C4-2B (cell line): Measurements from ENCODE around the gene KIAA0753.

Experiments
- H3K27ac ChIP-seq: fragments of 450-650 bp; 2 replicates; pipeline ENCODE4 v1.5.1; 2017
- ZFX ChIP-seq: fragments of 450-650 bp; IDR thresholded peaks from 2 replicates; pipeline ENCODE4 v1.6.1; 2017
- TF ChIP-seq, protein P1 (sequence below): fragments of 450-650 bp; conservative IDR thresholded peaks from 2 replicates; pipeline ENCODE4 v1.5.1; 2017; ENCODE audit warnings: mild to moderate bottlenecking

Gene KIAA0753

DNA sequence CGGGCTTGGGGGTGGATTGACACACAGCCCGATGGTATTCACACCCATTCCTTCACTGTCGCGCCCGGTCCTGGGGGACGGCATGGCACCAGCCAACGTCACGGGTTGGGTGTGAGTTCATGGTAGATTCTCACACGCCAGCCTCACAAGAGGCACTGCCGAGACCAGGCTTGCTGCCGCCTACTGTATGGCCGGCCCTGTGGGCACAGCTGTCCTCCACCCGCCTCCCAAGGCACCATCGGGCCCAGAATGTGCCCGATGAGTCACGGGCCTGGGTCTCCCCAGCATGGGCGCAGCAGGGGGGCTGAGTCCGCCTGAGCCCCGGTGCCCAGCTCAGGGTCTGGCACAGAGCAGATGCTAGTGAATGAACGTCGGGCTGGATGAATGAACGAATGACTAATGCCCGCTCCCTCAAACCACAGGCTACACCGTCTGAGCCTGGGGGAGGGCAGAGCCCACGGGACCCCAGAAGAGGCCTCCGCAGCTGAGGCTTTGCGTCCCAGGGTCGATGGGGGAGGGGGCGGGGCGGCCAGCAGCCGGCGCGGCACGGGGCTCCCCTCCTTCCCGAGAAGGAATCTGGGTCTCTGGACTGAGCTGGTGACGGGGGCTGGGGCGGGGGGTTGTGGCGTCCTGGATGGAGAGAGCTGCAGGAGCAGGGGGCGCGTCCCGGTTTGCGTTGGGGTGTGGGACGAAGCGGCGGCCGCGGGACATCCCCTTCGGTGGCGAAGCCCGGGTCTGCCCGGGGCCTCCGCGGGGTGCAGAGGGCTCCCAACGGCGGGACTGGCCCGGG lies 85.0 kb downstream of the KIAA0753 start:
- H3K27ac ChIP-seq = peak overlapping the region; percentile 20; the same call in 1 of the 2 replicates
- no peak for TF ChIP-seq ZFX
- TF ChIP-seq, protein P1, sequence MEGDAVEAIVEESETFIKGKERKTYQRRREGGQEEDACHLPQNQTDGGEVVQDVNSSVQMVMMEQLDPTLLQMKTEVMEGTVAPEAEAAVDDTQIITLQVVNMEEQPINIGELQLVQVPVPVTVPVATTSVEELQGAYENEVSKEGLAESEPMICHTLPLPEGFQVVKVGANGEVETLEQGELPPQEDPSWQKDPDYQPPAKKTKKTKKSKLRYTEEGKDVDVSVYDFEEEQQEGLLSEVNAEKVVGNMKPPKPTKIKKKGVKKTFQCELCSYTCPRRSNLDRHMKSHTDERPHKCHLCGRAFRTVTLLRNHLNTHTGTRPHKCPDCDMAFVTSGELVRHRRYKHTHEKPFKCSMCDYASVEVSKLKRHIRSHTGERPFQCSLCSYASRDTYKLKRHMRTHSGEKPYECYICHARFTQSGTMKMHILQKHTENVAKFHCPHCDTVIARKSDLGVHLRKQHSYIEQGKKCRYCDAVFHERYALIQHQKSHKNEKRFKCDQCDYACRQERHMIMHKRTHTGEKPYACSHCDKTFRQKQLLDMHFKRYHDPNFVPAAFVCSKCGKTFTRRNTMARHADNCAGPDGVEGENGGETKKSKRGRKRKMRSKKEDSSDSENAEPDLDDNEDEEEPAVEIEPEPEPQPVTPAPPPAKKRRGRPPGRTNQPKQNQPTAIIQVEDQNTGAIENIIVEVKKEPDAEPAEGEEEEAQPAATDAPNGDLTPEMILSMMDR = no peak

DNA sequence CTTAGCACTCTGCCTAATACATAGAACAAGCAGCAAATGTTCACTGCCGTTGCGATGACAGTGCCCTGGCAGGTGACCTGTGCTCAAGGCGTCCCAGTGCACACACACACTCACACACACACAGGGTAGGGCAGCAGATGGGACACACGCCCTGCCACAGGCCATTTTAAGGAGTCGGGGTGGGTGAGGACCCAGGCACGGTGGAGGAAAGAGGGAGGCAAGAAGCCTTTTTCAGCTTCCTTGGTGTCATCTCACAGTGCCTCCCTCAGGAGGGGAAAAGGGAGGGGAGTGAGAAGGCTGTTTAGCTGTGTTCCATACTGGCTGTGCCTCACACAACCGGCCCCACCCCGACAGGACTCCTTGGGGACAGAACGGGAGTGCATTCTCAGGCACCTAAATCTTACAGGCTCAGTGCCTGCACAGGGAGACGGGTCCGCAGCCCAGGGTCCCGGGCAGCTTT lies 85.6 kb downstream of the KIAA0753 start:
- TF ChIP-seq, protein P1 = no peak
- TF ChIP-seq ZFX = no peak
- no peak overlapping the region for H3K27ac ChIP-seq

DNA sequence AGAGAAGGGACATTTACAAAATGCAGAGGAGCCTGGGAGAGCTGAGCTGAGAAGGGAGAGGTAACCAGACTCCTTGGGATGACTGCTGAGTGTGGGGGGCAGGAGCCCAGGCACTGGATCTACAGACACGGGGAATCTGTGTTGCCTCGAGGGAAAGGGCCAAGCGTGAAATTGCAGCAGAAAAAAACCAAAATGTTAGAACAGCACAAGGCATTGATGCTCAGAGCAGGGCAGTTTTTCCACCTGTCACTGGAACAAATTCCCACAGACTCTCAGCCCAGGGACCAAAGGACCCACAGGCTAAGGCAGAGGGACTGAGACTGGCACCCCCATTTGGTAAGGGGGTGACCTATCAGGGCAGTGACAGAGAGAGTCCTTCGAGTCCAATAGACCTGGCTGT lies 86.2 kb downstream of the KIAA0753 start:
- H3K27ac ChIP-seq = no peak overlapping the region
- TF ChIP-seq, protein P1 = no peak

DNA sequence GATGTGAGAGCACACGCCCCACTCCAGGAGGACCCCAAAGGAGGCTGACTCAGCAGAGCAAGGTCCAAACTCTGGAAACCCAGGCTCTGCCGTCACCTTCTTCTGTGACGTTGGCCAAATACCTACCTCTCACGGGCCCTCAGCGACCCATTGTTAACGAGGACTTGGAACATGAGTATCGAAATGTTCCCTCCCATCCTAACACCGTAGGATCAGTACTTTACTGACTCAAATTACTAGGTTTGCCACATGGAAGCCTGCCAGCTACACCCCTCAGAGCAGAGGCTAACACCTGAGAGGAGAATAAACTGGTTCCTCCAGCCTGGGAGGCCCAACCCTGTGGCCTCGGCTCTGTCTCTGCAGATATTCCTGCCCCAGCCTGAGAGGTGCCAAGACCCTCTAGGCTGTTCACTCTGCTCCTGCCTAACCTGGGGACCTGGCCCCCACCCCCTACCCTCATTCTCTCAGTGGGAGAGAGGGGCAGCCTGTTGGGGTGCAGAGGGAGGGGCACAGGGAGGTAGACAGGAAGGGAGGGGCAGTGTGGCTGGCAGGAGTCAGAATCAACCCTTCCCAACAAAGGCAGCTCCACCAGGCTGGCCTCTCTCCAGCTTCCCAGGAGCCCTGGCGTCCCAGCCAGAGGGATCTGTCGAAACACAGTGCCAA lies 88.5 kb downstream of the KIAA0753 start:
- H3K27ac ChIP-seq = peak overlapping the region; percentile 71
- TF ChIP-seq, protein P1 = no peak

DNA sequence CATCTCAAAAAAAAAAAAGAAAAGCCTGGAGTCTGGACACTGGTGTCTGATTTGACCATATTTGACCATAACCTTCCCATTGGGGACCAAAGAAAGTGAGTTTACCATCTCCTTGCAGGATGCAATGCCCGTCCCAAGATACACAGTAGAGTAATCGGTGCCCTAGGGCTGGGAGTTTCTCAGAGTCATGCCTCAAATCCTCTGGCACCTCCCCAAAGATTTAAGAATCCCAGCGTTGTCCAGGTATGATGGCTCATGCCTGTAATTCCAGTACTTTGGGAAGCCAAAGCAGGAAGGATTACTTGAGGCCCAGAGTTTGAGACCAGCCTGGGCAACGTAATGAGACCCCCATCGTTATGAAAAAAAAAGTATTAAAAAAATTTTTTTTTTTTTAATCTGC lies 89.2 kb downstream of the KIAA0753 start:
- no peak for TF ChIP-seq ZFX
- TF ChIP-seq, protein P1 = no peak
- H3K27ac ChIP-seq = peak overlapping the region; percentile 71

DNA sequence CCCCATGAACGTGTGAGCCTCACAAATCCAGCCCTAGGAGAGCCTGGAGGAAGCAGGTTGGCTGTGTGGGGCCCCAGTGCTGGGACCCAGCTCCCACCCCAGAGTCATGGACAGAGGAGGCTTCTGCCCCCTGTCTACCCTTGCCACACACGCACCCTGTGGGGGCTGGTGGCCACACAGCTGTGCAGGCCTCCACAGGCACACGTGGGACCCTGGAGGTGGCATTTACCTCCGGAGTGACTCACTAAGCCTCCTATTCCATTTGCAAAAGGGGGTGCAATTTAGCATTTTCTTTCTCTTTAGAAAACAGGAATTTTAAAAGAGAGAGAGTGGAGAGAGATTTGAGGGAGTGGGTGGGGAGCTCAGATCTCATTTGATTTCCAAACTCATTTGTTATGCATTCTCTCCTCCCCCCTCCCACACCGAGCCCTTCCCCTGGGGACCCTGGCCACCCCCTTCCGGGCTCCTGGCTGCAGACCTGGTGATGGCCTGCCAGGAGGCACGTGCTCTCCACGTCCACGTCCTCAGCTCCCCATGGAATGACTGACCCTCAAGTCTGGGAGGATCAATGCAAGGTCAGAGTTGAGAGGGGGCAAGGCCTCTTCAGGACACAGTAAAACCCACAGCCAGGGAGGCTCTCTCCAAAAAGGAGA lies 91.0 kb downstream of the KIAA0753 start:
- TF ChIP-seq ZFX = no peak
- TF ChIP-seq, protein P1 = no peak
- no peak overlapping the region for H3K27ac ChIP-seq
